Common myeloid progenitor, CD34-positive (primary cell): ENCODE measurements around the gene AGPAT1. TPM values are rescaled to one million over a fixed set of nuclear protein-coding genes. Genes with fewer than 3 reads are reported as not detected.

ENCODE experiments used
- CTCF ChIA-PET: fragments of 350-600 bp; sonication (Branson Sonifier 250); formaldehyde crosslinking; loops from one replicate; lab custom pipeline; 2021; ENCODE audit warnings: antibody characterized with exemption; lab: Charles Lee
- POLR2A ChIA-PET: fragments of 350-600 bp; sonication (Branson Sonifier 250); formaldehyde crosslinking; loops from one replicate; lab custom pipeline; 2021; ENCODE audit warnings: antibody characterized with exemption; lab: Charles Lee
- DNase-seq, 3 donors: peaks; one replicate each; pipeline versions ENCODE4 v3.0.0 to v3.0.0-alpha.2; 2013
- H3K27ac ChIP-seq, 2 experiments: 1 replicate in 1 of 2; 2 replicates in 1 of 2; pipeline ENCODE4 v1.7.0; 2013; ENCODE audit warnings: inconsistent platforms in 2 of 2, low read length in 2 of 2, mild to moderate bottlenecking in 2 of 2, low read depth in 1 of 2, moderate library complexity in 1 of 2; ENCODE audit not compliant: severe bottlenecking in 2 of 2, insufficient read depth in 1 of 2, poor library complexity in 1 of 2
- H3K27me3 ChIP-seq, 5 experiments: replicated peaks in 2 of 5; 1 replicate in 3 of 5; 2 replicates in 2 of 5; pipeline versions ENCODE4 v1.6.1 to v1.7.0; 2013; ENCODE audit warnings: low read length in 4 of 5, mild to moderate bottlenecking in 2 of 5, moderate library complexity in 2 of 5, inconsistent platforms in 1 of 5; ENCODE audit not compliant: insufficient read depth in 5 of 5, control insufficient read depth in 4 of 5
- H3K36me3 ChIP-seq, 4 experiments: 1 replicate in 2 of 4; 2 replicates in 2 of 4; pipeline versions ENCODE4 v1.6.1 to v1.7.0; 2013; ENCODE audit warnings: low read length in 3 of 4, control low read depth in 1 of 4, mild to moderate bottlenecking in 1 of 4; ENCODE audit not compliant: control insufficient read depth in 4 of 4, insufficient read depth in 4 of 4
- H3K4me1 ChIP-seq, 4 experiments: 1 replicate in 3 of 4; 2 replicates in 1 of 4; pipeline versions ENCODE4 v1.6.1 to v1.7.1; 2013; ENCODE audit warnings: low read length in 3 of 4, mild to moderate bottlenecking in 3 of 4, control low read depth in 1 of 4, inconsistent platforms in 1 of 4, moderate library complexity in 1 of 4; ENCODE audit not compliant: control insufficient read depth in 4 of 4, insufficient read depth in 4 of 4; ENCODE audit errors: control extremely low read depth in 1 of 4
- H3K4me3 ChIP-seq, 7 experiments: 1 replicate in 4 of 7; 2 replicates in 3 of 7; pipeline versions ENCODE4 v1.5.1 to v1.7.0; 2013; ENCODE audit warnings: mild to moderate bottlenecking in 7 of 7, low read length in 6 of 7, moderate library complexity in 6 of 7, inconsistent platforms in 2 of 7, low read depth in 2 of 7, control low read depth in 1 of 7; ENCODE audit not compliant: insufficient read depth in 4 of 7, control insufficient read depth in 1 of 7; ENCODE audit errors: extremely low read depth in 1 of 7
- H3K9me3 ChIP-seq, 5 experiments: 1 replicate in 4 of 5; 2 replicates in 1 of 5; pipeline versions ENCODE4 v1.6.1 to v1.7.1; 2013; ENCODE audit warnings: low read length in 4 of 5, mild to moderate bottlenecking in 2 of 5, inconsistent platforms in 1 of 5, low read depth in 1 of 5, moderate library complexity in 1 of 5; ENCODE audit not compliant: control insufficient read depth in 4 of 5, insufficient read depth in 2 of 5; ENCODE audit errors: control extremely low read depth in 1 of 5
- WGBS: methylation state at CpG from one replicate; pipeline ENCODE4 v1.1.5; 2013; ENCODE audit not compliant: insufficient coverage; 5-methylcytosine and 5-hydroxymethylcytosine counted together
- polyA plus RNA-seq: library from polyadenylated mRNA; unstranded; fragments of 120-200 nt; gene quantifications from one replicate; pipeline ENCODE4 v1.2.1, GENCODE V29; 2013

AGPAT1 gene
- 48.7 TPM for polyA plus RNA-seq

DNA sequence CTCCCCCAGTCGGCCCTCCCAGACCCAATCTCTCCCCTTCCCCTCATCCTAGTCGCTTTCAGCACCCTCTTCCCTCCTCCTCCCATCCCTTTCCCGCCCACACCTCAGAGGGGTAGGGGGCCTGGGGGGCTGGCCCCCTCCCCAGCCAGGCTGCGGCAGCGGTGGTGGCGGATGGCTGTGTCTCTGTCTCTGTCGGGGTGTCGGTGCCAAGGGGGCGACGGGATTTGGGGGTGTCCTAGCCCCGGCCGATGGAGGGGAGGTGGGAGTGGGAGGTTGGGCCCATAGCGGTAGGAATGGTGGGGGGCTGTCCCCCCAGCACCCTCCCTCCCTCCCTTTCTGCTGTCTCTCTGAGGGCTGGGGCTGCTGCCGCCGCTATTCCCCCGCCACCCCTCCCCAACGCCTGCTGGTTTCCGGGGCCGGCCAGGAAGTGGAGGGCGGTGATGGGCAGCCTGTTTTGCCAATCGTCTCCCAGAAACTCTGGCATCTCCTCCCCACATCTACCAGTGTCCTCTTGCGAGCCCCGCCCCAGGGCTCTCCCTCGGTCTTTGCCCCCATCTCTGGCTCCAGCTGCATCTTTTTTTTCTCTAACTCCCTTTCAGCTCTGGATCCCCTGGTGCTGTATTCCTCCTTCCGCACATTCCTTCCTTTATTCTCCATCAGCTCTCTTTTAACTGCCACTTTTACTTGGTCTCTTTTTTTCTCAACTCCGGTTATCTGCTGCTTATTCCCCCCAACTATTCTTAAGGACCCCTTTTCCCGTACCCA, at the start of gene AGPAT1:
Gene AGPAT1, minus strand, starts transcription at position 374 of the 765 bp plus-strand sequence. CDS start 4,588 bp downstream, outside the sequence.
- CTCF ChIA-PET = interaction anchor here (1.0 to 1.3 kb wide), 2 partner anchors 28 to 40 kb away, joined by 3 read pairs; no protein-coding TSS in a partner anchor
- peak within 1 kb of the TSS; percentile 93 to 95 for H3K27ac ChIP-seq
- peak; percentile 96 to 98 (median 96) for DNase-seq
- no peaks in the 10 kb centered on the region for H3K27me3 ChIP-seq
- peaks cover 21 to 58% (median 48%) of the 10 kb centered on the region in 4 experiments for H3K4me1 ChIP-seq
- peak within 1 kb of the TSS; percentile 46 to 94 (median 83) for H3K4me3 ChIP-seq
- H3K36me3 ChIP-seq = peaks cover 2 to 17% (median 11%) of the 10 kb centered on the region in 4 experiments
- WGBS = 7% methylated on average over 8 of the region's 27 CpGs
- H3K9me3 ChIP-seq = no peaks in the 10 kb centered on the region
- POLR2A ChIA-PET = interaction anchor here (2.1 kb wide), 1 partner anchor 20 kb away, joined by 6 read pairs; no protein-coding TSS in a partner anchor

GRCh38 chr6:32224696-32225095, 48.8 kb upstream of the AGPAT1 start:
- ChIA-PET POLR2A (no interaction called here), CTCF (interaction anchor here (0.9 to 1.6 kb wide), 2 partner anchors 11 to 189 kb away, joined by 3 to 4 read pairs; no protein-coding TSS in a partner anchor)
- WGBS = 100% methylated on average over 1 of the region's 2 CpGs

DNA sequence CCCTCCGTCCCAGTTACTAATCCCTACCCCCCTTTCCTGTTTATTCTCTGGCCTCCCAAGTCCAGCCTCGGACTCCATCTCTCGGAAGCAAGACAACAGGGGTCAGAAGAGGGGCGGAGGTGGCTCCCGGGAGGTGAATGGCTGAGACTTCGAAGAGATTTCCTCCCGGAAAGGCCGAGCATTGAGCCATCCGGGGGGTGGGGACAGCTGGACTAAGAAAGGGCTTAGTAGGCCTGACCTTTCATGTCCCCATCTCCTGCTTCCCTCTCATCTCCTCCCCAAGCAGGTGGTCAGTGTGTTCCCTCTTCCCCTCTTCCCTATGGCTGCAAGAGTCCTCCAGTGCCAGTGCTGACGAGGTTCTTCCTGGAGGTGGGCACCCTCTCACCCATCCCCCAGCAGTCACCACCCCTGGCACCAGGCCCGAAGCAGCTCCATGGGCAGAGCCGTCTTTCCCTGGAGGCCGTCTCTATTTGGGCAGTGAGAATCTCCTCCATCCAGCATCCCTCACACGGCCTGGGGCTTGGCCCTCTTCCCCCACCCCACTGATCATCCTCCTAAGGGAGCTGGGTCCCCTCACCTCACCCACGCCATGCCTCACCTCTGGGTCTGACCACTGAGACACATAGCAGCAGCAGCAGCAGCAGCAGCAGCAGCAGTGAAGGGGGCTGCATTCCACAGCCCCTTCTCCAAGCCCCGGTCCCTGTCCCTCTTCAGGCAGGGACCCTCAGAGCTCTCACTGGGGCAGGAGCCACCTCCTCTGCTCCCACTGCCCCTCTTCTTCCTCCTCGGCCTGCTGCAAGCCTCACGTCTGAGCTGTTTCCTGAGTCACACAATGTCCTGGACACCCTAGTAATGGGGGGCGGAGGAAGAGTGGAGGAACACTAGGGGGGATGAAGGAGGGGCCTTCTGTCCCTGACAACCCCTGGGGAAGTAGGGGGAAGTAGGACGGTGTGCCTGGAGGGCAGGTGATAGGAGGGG, 47.7 kb upstream of the AGPAT1 start, which contains the start of gene NOTCH4:
Gene NOTCH4, minus strand, starts transcription at position 810 of the 978 bp plus-strand sequence. Its CDS starts 139 bp downstream, at position 671.
- ChIA-PET POLR2A (interaction anchor here (0.5 kb wide), 1 partner anchor 777 kb away, joined by 3 read pairs; no protein-coding TSS in a partner anchor), CTCF (interaction anchor here (0.7 to 1.7 kb wide), 2 partner anchors 27 to 631 kb away, joined by 3 to 4 read pairs; no protein-coding TSS in a partner anchor)
- Histone ChIP-seq H3K9me3 (no peaks in the 10 kb centered on the region), H3K27me3 (no peaks in the 10 kb centered on the region), H3K27ac (no peak within 1 kb of the TSS), H3K36me3 (no peaks in the 10 kb centered on the region), H3K4me1 (peaks cover 0 to 9% (median 6%) of the 10 kb centered on the region in 4 experiments), H3K4me3 (no peak within 1 kb of the TSS)
- DNase-seq = peak in 1 of 3 donors; percentile 10
- 68% methylated on average over 18 of the region's 20 CpGs for WGBS

More at GRCh38 chr6:32224696-32225095, 48.8 kb upstream of the AGPAT1 start:
- Histone ChIP-seq H3K4me3 (no peak overlapping the region), H3K27ac (no peak overlapping the region), H3K36me3 (no peaks in the 10 kb centered on the region), H3K4me1 (peaks cover 0 to 9% (median 6%) of the 10 kb centered on the region in 4 experiments), H3K27me3 (no peaks in the 10 kb centered on the region), H3K9me3 (no peaks in the 10 kb centered on the region)
- no peak for DNase-seq

GRCh38 chr6:32222333-32223230, 46.7 kb upstream of the AGPAT1 start:
- 88% methylated on average over 7 of the region's 8 CpGs for WGBS
- CTCF ChIA-PET = interaction anchor here (1.7 kb wide), 1 partner anchor 26 kb away, joined by 3 read pairs; no protein-coding TSS in a partner anchor
- DNase-seq = no peak
- H3K9me3 ChIP-seq = no peaks in the 10 kb centered on the region
- POLR2A ChIA-PET = no interaction called here
- H3K27ac ChIP-seq = no peak overlapping the region
- no peak overlapping the region for H3K4me3 ChIP-seq
- no peaks in the 10 kb centered on the region for H3K27me3 ChIP-seq
- H3K36me3 ChIP-seq = no peaks in the 10 kb centered on the region
- H3K4me1 ChIP-seq = peaks cover 0 to 9% (median 6%) of the 10 kb centered on the region in 4 experiments

GRCh38 chr6:32220021-32220420, 44.1 kb upstream of the AGPAT1 start:
- Histone ChIP-seq H3K4me1 (peaks cover 0 to 4% (median 2%) of the 10 kb centered on the region in 4 experiments), H3K36me3 (no peaks in the 10 kb centered on the region), H3K27ac (no peak overlapping the region), H3K27me3 (no peaks in the 10 kb centered on the region), H3K9me3 (no peaks in the 10 kb centered on the region), H3K4me3 (no peak overlapping the region)
- CTCF ChIA-PET = no interaction called here
- no peak for DNase-seq
- WGBS = 94% methylated on average over 2 of the region's 4 CpGs
- POLR2A ChIA-PET = no interaction called here

DNA sequence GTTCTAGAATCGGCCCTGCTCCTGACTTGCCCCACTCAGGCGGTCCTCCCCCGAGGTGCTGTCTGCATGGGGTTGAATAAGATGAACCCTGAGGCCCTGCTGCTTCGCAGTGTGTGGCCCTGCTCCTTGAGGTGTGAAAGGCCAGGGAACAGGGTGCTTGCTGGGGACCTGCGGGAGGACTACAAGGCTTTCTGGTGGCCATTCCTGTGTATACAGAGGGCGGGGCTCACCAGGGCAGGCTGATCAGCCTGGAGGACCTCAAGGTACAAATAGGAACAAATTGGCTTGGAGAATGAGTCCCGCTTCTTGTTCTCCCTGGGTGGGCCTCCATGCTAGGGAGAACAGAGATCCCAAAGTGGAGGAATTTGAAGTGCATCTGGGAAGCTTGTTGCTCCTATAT, 42.3 kb upstream of the AGPAT1 start:
- Histone ChIP-seq H3K4me3 (no peak overlapping the region), H3K27me3 (no peaks in the 10 kb centered on the region), H3K9me3 (no peaks in the 10 kb centered on the region), H3K36me3 (no peaks in the 10 kb centered on the region), H3K27ac (no peak overlapping the region), H3K4me1 (peaks cover 0 to 6% (median 4%) of the 10 kb centered on the region in 4 experiments)
- ChIA-PET CTCF (no interaction called here), POLR2A (interaction anchor here (1.2 kb wide), 1 partner anchor 9 kb away, joined by 3 read pairs; no protein-coding TSS in a partner anchor)
- WGBS = 100% methylated on average over 6 of the region's 7 CpGs
- DNase-seq = no peak
